Measurements from ENCODE around the gene TBX10.

DNA sequence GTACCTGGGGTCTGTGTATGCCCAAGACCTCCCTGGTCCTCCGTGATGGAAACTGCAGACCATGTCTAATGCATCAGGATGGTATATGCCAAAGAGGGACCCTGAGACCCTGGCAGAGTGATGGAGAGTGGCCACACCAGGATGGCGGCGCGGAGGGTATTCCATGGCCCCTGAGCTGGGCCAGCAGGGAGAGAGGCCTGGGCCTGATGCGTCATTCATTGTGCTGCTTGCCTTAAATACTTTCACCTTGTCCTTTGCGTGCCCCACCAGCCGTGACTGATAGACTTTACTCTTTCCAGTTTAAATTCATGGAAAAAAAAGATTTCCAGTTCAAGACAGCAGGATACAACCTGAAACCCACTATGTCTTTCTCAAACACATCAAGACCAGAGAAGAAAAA, 38.5 kb downstream of the TBX10 start:
- no peak for TF ChIP-seq POLR2A (IDR thresholded peaks at IDR 0.05)
- TF ChIP-seq, protein P1, sequence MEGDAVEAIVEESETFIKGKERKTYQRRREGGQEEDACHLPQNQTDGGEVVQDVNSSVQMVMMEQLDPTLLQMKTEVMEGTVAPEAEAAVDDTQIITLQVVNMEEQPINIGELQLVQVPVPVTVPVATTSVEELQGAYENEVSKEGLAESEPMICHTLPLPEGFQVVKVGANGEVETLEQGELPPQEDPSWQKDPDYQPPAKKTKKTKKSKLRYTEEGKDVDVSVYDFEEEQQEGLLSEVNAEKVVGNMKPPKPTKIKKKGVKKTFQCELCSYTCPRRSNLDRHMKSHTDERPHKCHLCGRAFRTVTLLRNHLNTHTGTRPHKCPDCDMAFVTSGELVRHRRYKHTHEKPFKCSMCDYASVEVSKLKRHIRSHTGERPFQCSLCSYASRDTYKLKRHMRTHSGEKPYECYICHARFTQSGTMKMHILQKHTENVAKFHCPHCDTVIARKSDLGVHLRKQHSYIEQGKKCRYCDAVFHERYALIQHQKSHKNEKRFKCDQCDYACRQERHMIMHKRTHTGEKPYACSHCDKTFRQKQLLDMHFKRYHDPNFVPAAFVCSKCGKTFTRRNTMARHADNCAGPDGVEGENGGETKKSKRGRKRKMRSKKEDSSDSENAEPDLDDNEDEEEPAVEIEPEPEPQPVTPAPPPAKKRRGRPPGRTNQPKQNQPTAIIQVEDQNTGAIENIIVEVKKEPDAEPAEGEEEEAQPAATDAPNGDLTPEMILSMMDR (IDR thresholded peaks at IDR 0.05): no peak
- no peak for TF ChIP-seq EP300 (IDR thresholded peaks at IDR 0.05)

Data from tibial nerve (tissue), 4 donors.